ENCODE results near the gene PDE11A. TPM values are rescaled to one million over a fixed set of nuclear protein-coding genes. Genes with fewer than 3 reads are reported as not detected.

Gene PDE11A
- total and polyA plus RNA-seq, 8 donors = 0.28 to 5.0 (median 1.7) TPM

DNA sequence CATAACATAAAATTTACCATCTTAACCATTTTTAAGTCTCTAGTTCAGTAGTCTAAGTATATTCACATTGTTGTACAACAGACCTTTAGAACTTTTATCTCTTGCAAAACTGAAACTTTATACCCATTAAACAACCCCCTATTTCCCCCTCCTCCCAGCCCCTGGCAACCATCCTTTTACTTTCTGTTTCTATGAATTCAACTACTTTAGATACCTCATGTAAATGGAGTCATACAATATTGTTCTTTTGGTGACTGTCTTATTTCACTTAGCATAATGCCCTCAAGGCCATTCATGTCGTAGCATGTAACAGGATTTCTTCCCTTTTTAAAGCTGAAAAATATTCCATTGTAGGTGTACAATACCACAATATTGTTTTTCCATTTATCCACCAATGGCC, 129.8 kb downstream of the PDE11A start:
- WGBS, 2 donors = 81 to 88% methylated on average over 1 of the region's 1 CpG
- Histone ChIP-seq H3K27ac (no peak overlapping the region), H3K36me3 (no peaks in the 10 kb centered on the region), H3K27me3 (no peaks in the 10 kb centered on the region), H3K4me3 (no peak overlapping the region), H3K9me3 (no peaks in the 10 kb centered on the region), H3K4me1 (no peaks in the 10 kb centered on the region)
- DNase-seq = no peak
- no peak for FAIRE-seq
- intact Hi-C loops (cut with DNase I) = no loop called here
- no peak for ATAC-seq
- no peak for TF ChIP-seq CTCF (IDR thresholded peaks at IDR 0.05)

GRCh38 chr2:177939211-177939610, 133.4 kb downstream of the PDE11A start:
- WGBS, 2 donors = 85 to 89% methylated on average over 2 of the region's 2 CpGs
- Histone ChIP-seq H3K27ac (no peak overlapping the region), H3K36me3 (no peaks in the 10 kb centered on the region), H3K9me3 (no peaks in the 10 kb centered on the region), H3K4me1 (no peaks in the 10 kb centered on the region), H3K27me3 (no peaks in the 10 kb centered on the region), H3K4me3 (no peak overlapping the region)
- FAIRE-seq (no peak), ATAC-seq (no peak), DNase-seq (no peak)
- intact Hi-C loops (cut with DNase I) = no loop called here
- TF ChIP-seq CTCF (IDR thresholded peaks at IDR 0.05) = no peak

- Histone ChIP-seq H3K36me3 (no peaks in the 10 kb centered on the region), H3K27me3 (no peaks in the 10 kb centered on the region), H3K9me3 (no peaks in the 10 kb centered on the region), H3K4me3 (no peak overlapping the region), H3K27ac (no peak overlapping the region), H3K4me1 (no peaks in the 10 kb centered on the region)
- FAIRE-seq (no peak), ATAC-seq (no peak), DNase-seq (no peak)
- WGBS, 2 donors = 67 to 80% methylated on average over 4 of the region's 4 CpGs
- no peak for TF ChIP-seq CTCF (IDR thresholded peaks at IDR 0.05)
- intact Hi-C loops (cut with DNase I) = no loop called here
Measured at GRCh38 chr2:177930916-177931315, 141.7 kb downstream of the PDE11A start.

- H3K36me3 ChIP-seq = no peaks in the 10 kb centered on the region
- no peak overlapping the region for H3K4me3 ChIP-seq
- FAIRE-seq (no peak), ATAC-seq (no peak), DNase-seq (no peak)
- intact Hi-C loops (cut with DNase I) = no loop called here
- no peak for TF ChIP-seq CTCF (IDR thresholded peaks at IDR 0.05)
- no peaks in the 10 kb centered on the region for H3K4me1 ChIP-seq
- no peaks in the 10 kb centered on the region for H3K9me3 ChIP-seq
- no peaks in the 10 kb centered on the region for H3K27me3 ChIP-seq
- H3K27ac ChIP-seq = no peak overlapping the region
- WGBS, 2 donors = 56 to 58% methylated on average over 2 of the region's 2 CpGs
Measured at GRCh38 chr2:177929662-177930522, 142.7 kb downstream of the PDE11A start.

DNA sequence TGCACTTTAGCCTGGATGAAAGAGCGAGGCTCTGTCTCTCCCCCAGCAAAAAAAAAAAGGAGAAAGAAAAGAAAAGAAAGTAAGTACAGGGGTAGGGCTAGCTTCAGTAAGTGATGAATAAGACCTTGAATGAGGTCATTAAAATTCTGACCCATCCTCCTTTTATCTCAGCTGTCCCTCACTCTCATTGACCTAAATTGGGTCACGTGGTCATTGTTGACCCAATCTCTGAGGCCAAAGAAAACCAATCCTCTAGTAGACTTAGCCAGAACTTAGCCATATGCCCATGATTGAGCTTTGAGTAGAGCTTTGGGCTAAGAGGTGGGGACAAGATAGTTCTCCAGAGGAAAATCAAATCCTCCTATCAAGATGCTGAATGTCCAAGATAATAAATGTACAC, 149.3 kb downstream of the PDE11A start:
- no peak for TF ChIP-seq CTCF (IDR thresholded peaks at IDR 0.05)
- FAIRE-seq (no peak), ATAC-seq (no peak), DNase-seq (no peak)
- H3K27ac ChIP-seq = no peak overlapping the region
- H3K27me3 ChIP-seq = no peaks in the 10 kb centered on the region
- no peaks in the 10 kb centered on the region for H3K9me3 ChIP-seq
- H3K4me1 ChIP-seq = no peaks in the 10 kb centered on the region
- no peak overlapping the region for H3K4me3 ChIP-seq
- 75 to 79% methylated on average over 2 of the region's 2 CpGs for WGBS, 2 donors
- intact Hi-C loops (cut with DNase I) = no loop called here
- H3K36me3 ChIP-seq = no peaks in the 10 kb centered on the region

Data from pancreas (tissue), 10 donors.